Upper lobe of left lung (tissue), 6 donors: Measurements from ENCODE around the gene MBP. TPM values are rescaled to one million over a fixed set of nuclear protein-coding genes. Genes with fewer than 3 reads are reported as not detected.

ENCODE experiments used
- ATAC-seq, 2 donors: fragments of 200-7000 bp; cut with Tn5 transposase; one replicate each; pipeline ENCODE4 v1.9.1; 2022; ENCODE audit warnings: mild to moderate bottlenecking in 2 of 2, moderate library complexity in 2 of 2; ENCODE audit not compliant: low FRiP score in 2 of 2
- DNase-seq, 2 donors: peaks; one replicate each; pipeline ENCODE4 v3.0.0-alpha.2; 2019 to 2020
- H3K27ac ChIP-seq, 4 donors: fragments of 200-600 bp; sonication (generic); one replicate each; pipeline ENCODE4 v1.5.1; 2016 to 2019
- H3K27me3 ChIP-seq, 4 donors: fragments of 200-600 bp; sonication (generic); one replicate each; pipeline ENCODE4 v1.5.1; 2017 to 2019
- H3K36me3 ChIP-seq, 4 donors: fragments of 200-600 bp; sonication (generic); one replicate each; pipeline ENCODE4 v1.5.1; 2016 to 2019
- H3K4me1 ChIP-seq, 4 donors: fragments of 200-600 bp; sonication (generic); one replicate each; pipeline ENCODE4 v1.5.1; 2018 to 2019
- H3K4me3 ChIP-seq, 4 donors: fragments of 200-600 bp; sonication (generic); one replicate each; pipeline ENCODE4 v1.5.1; 2017 to 2019; ENCODE audit warnings: mild to moderate bottlenecking in 2 of 4, moderate library complexity in 1 of 4
- H3K9me3 ChIP-seq, 4 donors: fragments of 200-600 bp; sonication (generic); one replicate each; pipeline ENCODE4 v1.5.1; 2018 to 2019
- CTCF ChIP-seq, 6 experiments: fragments of 450-650 bp in 4 of 6; fragments of 200-600 bp in 2 of 6; sonication (generic) in 2 of 6; IDR thresholded peaks; one replicate each; pipeline ENCODE4 v1.5.1; 2016 to 2019; ENCODE audit warnings: antibody characterized with exemption in 6 of 6
- EP300 ChIP-seq, 4 donors: sonication (generic); formaldehyde crosslinking; IDR thresholded peaks; one replicate each; pipeline ENCODE4 v1.5.1; 2017; ENCODE audit warnings: antibody characterized with exemption in 4 of 4, control low read depth in 2 of 4
- POLR2A ChIP-seq, 4 donors: fragments of 450-650 bp; IDR thresholded peaks; one replicate each; pipeline ENCODE4 v1.5.1; 2016 to 2017; ENCODE audit warnings: antibody characterized with exemption in 4 of 4, mild to moderate bottlenecking in 2 of 4
- POLR2AphosphoS5 ChIP-seq, 2 donors: sonication (generic); formaldehyde crosslinking; IDR thresholded peaks; one replicate each; pipeline ENCODE4 v1.5.1; 2017; ENCODE audit warnings: antibody characterized with exemption in 2 of 2
- WGBS, 2 donors: methylation state at CpG; one replicate each; pipeline ENCODE4 v1.1.5; 2017 to 2018; 5-methylcytosine and 5-hydroxymethylcytosine counted together
- total RNA-seq, 6 donors: library from RNA; depleted of rRNA in 4 of 6; stranded (reverse); fragments of >200 nt in 4 of 6; gene quantifications; one replicate each; pipeline versions ENCODE4 v1.1.0 to v1.2.1, GENCODE V29; 2016 to 2021
- donor health status: DM: no; HTN: no; CAD: no; lungs with moderate emphysema.
- donor health status: DM: no; HTN: yes; CAD: no; lungs with severe emphysema.

Gene MBP
- total RNA-seq, 6 donors from 2014 or later: 55.5 to 87.6 (median 68.8) TPM

- no peaks in the 10 kb centered on the region for H3K27me3 ChIP-seq
- no peaks in the 10 kb centered on the region for H3K36me3 ChIP-seq
- no peak overlapping the region for H3K27ac ChIP-seq
- H3K9me3 ChIP-seq: no peaks in the 10 kb centered on the region
- no peak for TF ChIP-seq CTCF (IDR thresholded peaks at IDR 0.05)
- no peak for TF ChIP-seq EP300 (IDR thresholded peaks at IDR 0.05)
- TF ChIP-seq POLR2AphosphoS5 (IDR thresholded peaks at IDR 0.05): no peak
- TF ChIP-seq POLR2A (IDR thresholded peaks at IDR 0.05): no peak
- no peak overlapping the region for H3K4me3 ChIP-seq
- DNase-seq (no peak), ATAC-seq (no peak)
- WGBS, 2 donors: 49 to 53% methylated on average over 7 of the region's 7 CpGs
- peaks cover 0 to 8% (median 4%) of the 10 kb centered on the region in 4 donors for H3K4me1 ChIP-seq
These were observed 136.7 kb downstream of the MBP start for GRCh38 chr18:76995896-76996295.

- TF ChIP-seq POLR2A (IDR thresholded peaks at IDR 0.05) (no peak), CTCF (IDR thresholded peaks at IDR 0.05) (no peak), EP300 (IDR thresholded peaks at IDR 0.05) (no peak), POLR2AphosphoS5 (IDR thresholded peaks at IDR 0.05) (no peak)
These were observed 138.4 kb downstream of the MBP start for GRCh38 chr18:76994086-76994654.

GRCh38 chr18:76993573-76993972 lies 139.0 kb downstream of the MBP start:
- ATAC-seq (no peak), DNase-seq (no peak)
- WGBS, 2 donors: 92 to 95% methylated on average over 11 of the region's 11 CpGs
- Histone ChIP-seq H3K4me1 (no peaks in the 10 kb centered on the region), H3K27me3 (no peaks in the 10 kb centered on the region), H3K9me3 (no peaks in the 10 kb centered on the region), H3K27ac (no peak overlapping the region), H3K4me3 (no peak overlapping the region), H3K36me3 (no peaks in the 10 kb centered on the region)
- TF ChIP-seq POLR2AphosphoS5 (IDR thresholded peaks at IDR 0.05) (no peak), POLR2A (IDR thresholded peaks at IDR 0.05) (no peak), CTCF (IDR thresholded peaks at IDR 0.05) (no peak)

More at GRCh38 chr18:76994086-76994654, 138.4 kb downstream of the MBP start:
- H3K4me3 ChIP-seq: no peak overlapping the region
- no peaks in the 10 kb centered on the region for H3K27me3 ChIP-seq
- no peak overlapping the region for H3K27ac ChIP-seq
- DNase-seq (no peak), ATAC-seq (no peak)
- WGBS, 2 donors: 82% methylated on average over 8 of the region's 8 CpGs
- H3K9me3 ChIP-seq: no peaks in the 10 kb centered on the region
- no peaks in the 10 kb centered on the region for H3K36me3 ChIP-seq
- no peaks in the 10 kb centered on the region for H3K4me1 ChIP-seq

- no peaks in the 10 kb centered on the region for H3K36me3 ChIP-seq
- no peak overlapping the region for H3K4me3 ChIP-seq
- no peak overlapping the region for H3K27ac ChIP-seq
- no peaks in the 10 kb centered on the region for H3K27me3 ChIP-seq
- 89 to 96% methylated on average over 6 of the region's 6 CpGs for WGBS, 2 donors
- DNase-seq: no peak
- H3K4me1 ChIP-seq: no peaks in the 10 kb centered on the region
- no peaks in the 10 kb centered on the region for H3K9me3 ChIP-seq
- no peak for ATAC-seq
- no peak for TF ChIP-seq CTCF (IDR thresholded peaks at IDR 0.05)
- TF ChIP-seq POLR2AphosphoS5 (IDR thresholded peaks at IDR 0.05): no peak
- no peak for TF ChIP-seq EP300 (IDR thresholded peaks at IDR 0.05)
- TF ChIP-seq POLR2A (IDR thresholded peaks at IDR 0.05): no peak
These were observed 139.5 kb downstream of the MBP start for GRCh38 chr18:76993085-76993382.
